OCI-LY1 (cell line): Measurements from ENCODE around the gene RGPD3.
"Not testable (repeated sequence)": the region's sequence is repeated elsewhere in the genome, so short reads cannot be mapped to it uniquely, and the experiment has no call there.

Source experiments
- H2AFZ ChIP-seq: fragments of 200-600 bp; sonication (generic), shearing (Covaris generic); 2 replicates; pipeline ENCODE4 v1.6.0; 2014; ENCODE audit warnings: antibody characterized with exemption, mild to moderate bottlenecking, low read length
- H3F3A ChIP-seq: fragments of 200-600 bp; sonication (generic), shearing (Covaris generic); 2 replicates; pipeline ENCODE4 v1.6.0; 2014; ENCODE audit warnings: mild to moderate bottlenecking, antibody characterized with exemption, low read length, moderate library complexity; ENCODE audit not compliant: insufficient read depth
- H3K27ac ChIP-seq: fragments of 200-600 bp; sonication (generic); 2 replicates; pipeline ENCODE4 v1.5.1; 2014; ENCODE audit warnings: low read length, mixed run types, mild to moderate bottlenecking, low read depth; ENCODE audit not compliant: poor library complexity, severe bottlenecking
- H3K27me3 ChIP-seq: fragments of 200-600 bp; sonication (generic); 2 replicates; pipeline ENCODE4 v1.6.0; 2014; ENCODE audit warnings: antibody characterized with exemption, mild to moderate bottlenecking, low read length, moderate library complexity; ENCODE audit not compliant: insufficient read depth
- H3K36me3 ChIP-seq: fragments of 200-600 bp; sonication (generic); 2 replicates; pipeline ENCODE4 v1.6.1; 2014; ENCODE audit warnings: mild to moderate bottlenecking, antibody characterized with exemption, low read length, moderate library complexity, mixed read lengths; ENCODE audit not compliant: insufficient read depth
- H3K4me1 ChIP-seq: fragments of 200-600 bp; sonication (generic); 2 replicates; pipeline ENCODE4 v1.5.1; 2014; ENCODE audit warnings: mild to moderate bottlenecking, low read length, moderate library complexity; ENCODE audit not compliant: insufficient read depth, severe bottlenecking
- H3K4me2 ChIP-seq: fragments of 200-600 bp; sonication (generic), shearing (Covaris generic); 2 replicates; pipeline ENCODE4 v1.6.1; 2014; ENCODE audit warnings: low read length
- H3K4me3 ChIP-seq: fragments of 200-600 bp; sonication (generic); 2 replicates; pipeline ENCODE4 v1.5.1; 2014; ENCODE audit warnings: low read length, low read depth, mild to moderate bottlenecking, mixed read lengths; ENCODE audit not compliant: poor library complexity, severe bottlenecking
- H3K79me2 ChIP-seq: fragments of 200-600 bp; shearing (Covaris generic); 2 replicates; pipeline ENCODE4 v1.6.1; 2016; ENCODE audit warnings: mixed run types, low read length, mixed read lengths; ENCODE audit not compliant: insufficient read depth
- H3K9ac ChIP-seq: fragments of 200-600 bp; sonication (generic), shearing (Covaris generic); 2 replicates; pipeline ENCODE4 v1.6.1; 2014; ENCODE audit warnings: mild to moderate bottlenecking, low read length, mixed read lengths
- H3K9me2 ChIP-seq: fragments of 200-600 bp; sonication (generic), shearing (Covaris generic); 2 replicates; pipeline ENCODE4 v1.6.1; 2014; ENCODE audit warnings: low read depth, mild to moderate bottlenecking, low read length, mixed read lengths
- H3K9me3 ChIP-seq: fragments of 200-600 bp; shearing (Covaris generic); 2 replicates; pipeline ENCODE4 v1.6.1; 2014; ENCODE audit warnings: low read length, mixed read lengths
- H4K20me1 ChIP-seq: fragments of 200-600 bp; sonication (generic), shearing (Covaris generic); 2 replicates; pipeline ENCODE4 v1.6.0; 2016; ENCODE audit warnings: mild to moderate bottlenecking, low read length; ENCODE audit not compliant: insufficient read depth

The RGPD3 gene

DNA sequence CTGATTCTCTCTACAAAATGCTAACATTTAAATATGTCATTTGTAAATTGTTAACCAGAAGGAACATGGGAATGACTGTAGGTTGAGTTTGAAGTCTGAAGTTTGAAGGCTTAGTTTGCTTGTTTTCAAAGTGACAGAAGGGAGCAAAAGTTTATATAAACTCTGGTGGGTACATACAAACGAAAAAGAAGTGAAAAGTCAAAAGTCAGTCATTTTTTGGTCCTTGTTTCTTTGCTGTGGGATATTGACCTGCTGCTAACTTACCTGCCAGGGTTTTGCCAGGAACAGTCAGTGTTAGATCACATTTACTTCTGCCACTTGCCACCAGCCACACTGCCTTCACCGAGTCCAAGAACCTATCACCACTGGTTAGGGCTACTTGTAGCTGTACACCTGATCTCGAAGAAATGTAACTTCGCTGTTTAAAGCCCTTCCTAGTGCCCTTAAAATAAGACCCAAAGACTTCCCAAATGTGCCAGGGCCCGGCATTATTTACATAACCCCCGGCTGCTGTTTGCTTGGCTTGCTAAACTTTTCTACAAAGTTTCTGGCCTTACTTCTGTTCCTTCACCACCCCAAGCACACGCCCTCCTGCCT, 79.3 kb downstream of the RGPD3 start:
- not testable (repeated sequence) for H3K9ac ChIP-seq

DNA sequence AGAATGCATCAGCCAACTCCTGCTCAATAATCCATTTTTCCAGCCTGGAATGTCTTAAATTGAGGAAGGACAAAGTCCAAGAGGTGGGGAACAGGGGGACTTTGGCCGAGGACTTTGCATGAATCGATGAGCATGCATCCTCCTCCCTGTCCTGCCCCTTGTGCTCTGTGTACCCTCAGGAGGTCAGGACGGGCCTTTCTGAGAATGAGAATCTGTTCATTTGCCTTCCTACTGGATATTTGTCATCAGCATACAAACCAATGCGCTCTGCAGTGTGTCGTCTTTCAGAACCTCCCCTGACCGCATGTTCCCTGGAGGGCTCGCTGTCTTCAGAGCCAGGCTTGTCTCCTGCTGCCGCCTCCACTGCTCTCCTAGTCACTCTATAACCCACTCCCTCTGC, 83.7 kb downstream of the RGPD3 start:
- H3K9me3 ChIP-seq, H3K27ac ChIP-seq, H3K79me2 ChIP-seq, H3K9ac ChIP-seq, H4K20me1 ChIP-seq, H3K27me3 ChIP-seq, H3K4me3 ChIP-seq, H2AFZ ChIP-seq, H3K4me1 ChIP-seq, H3K9me2 ChIP-seq, H3K36me3 ChIP-seq, H3K4me2 ChIP-seq, H3F3A ChIP-seq: not testable (repeated sequence)

More for the DNA sequence above, 79.3 kb downstream of the RGPD3 start:
- H3K4me3 ChIP-seq, H3K9me2 ChIP-seq, H3K27me3 ChIP-seq, H3K36me3 ChIP-seq, H4K20me1 ChIP-seq, H2AFZ ChIP-seq, H3K4me2 ChIP-seq, H3F3A ChIP-seq, H3K9me3 ChIP-seq, H3K27ac ChIP-seq, H3K79me2 ChIP-seq, H3K4me1 ChIP-seq: not testable (repeated sequence)

DNA sequence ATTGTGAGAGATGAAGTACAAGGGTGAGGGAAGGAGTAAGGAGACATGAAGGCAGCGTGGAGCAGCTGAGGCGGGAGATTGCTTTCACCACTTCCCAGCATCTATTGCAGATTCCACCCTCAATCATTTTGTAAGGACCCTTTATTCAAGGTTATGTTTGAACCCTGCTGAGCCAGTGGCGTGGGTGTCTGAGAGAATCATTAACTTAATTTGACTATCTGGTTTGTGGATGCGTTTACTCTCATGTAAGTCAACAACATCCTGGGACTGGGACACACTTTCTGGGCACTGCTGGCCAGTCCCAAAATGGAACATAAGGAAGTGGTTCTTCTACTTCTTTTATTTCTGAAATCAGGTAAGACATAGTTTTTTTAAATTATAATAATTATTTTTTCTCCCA, 86.3 kb downstream of the RGPD3 start:
- not testable (repeated sequence) for H3K4me1 ChIP-seq, H3F3A ChIP-seq, H3K4me3 ChIP-seq, H3K9me3 ChIP-seq, H3K4me2 ChIP-seq, H3K79me2 ChIP-seq, H3K9me2 ChIP-seq, H3K9ac ChIP-seq, H2AFZ ChIP-seq, H3K27me3 ChIP-seq, H4K20me1 ChIP-seq, H3K27ac ChIP-seq, H3K36me3 ChIP-seq

DNA sequence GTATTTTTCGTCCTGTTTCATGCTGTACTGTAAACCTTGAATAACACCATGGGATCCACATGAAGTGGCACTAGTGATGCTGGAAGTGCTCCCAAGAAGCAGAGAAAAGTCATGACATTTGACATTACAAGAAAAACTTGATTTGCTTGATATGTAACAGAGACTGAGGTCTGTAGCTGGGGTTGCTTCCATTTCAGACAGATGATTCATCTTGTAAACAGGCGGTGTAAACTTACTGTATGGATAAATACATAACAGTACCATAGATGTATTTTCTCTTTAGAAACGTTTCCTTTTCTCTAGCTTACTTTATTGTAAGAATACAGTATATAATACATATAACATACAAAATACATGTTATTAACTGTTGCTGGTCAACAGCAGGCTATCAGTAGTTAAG, 88.6 kb downstream of the RGPD3 start:
- H3K36me3 ChIP-seq, H3K79me2 ChIP-seq, H3K4me2 ChIP-seq, H3K4me3 ChIP-seq, H4K20me1 ChIP-seq, H3K9me2 ChIP-seq, H3K27ac ChIP-seq, H3K27me3 ChIP-seq, H3K9ac ChIP-seq, H3F3A ChIP-seq, H2AFZ ChIP-seq, H3K4me1 ChIP-seq, H3K9me3 ChIP-seq: not testable (repeated sequence)

DNA sequence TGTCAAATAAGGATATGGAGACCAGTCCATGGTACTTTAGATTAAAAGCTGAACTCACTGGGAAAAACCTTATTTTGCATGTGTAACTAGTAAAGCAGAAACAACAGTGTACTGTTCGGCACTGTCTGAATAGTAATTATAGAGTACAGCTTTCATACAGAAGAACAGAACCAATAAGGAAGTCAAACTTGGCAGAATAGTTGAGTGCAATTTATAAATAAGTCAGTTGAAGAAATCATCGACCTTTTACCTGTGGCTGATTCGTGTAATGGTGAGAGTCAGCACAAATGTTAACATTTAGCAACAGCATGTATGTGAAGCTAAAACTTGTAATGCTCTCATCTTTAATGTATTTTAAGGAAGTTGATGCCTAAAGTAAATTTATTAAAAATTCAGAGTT, 99.0 kb downstream of the RGPD3 start:
- not testable (repeated sequence) for H3K9me2 ChIP-seq, H3K4me3 ChIP-seq, H3K9me3 ChIP-seq, H4K20me1 ChIP-seq, H2AFZ ChIP-seq, H3F3A ChIP-seq, H3K79me2 ChIP-seq, H3K27ac ChIP-seq, H3K27me3 ChIP-seq, H3K4me1 ChIP-seq, H3K36me3 ChIP-seq, H3K9ac ChIP-seq, H3K4me2 ChIP-seq
